Lower leg skin (tissue), 4 donors: Measurements from ENCODE around the gene ZNF202. TPM values are rescaled to one million over a fixed set of nuclear protein-coding genes. Genes with fewer than 3 reads are reported as not detected.
A peak's percentile ranks its signal among the peaks of the same experiment; 100 is the strongest.
"Not testable (repeated sequence)": the region's sequence is repeated elsewhere in the genome, so short reads cannot be mapped to it uniquely, and the experiment has no call there.

Source experiments
- DNase-seq, 2 donors: peaks; one replicate each; pipeline ENCODE4 v3.0.0-alpha.2; 2019; ENCODE audit warnings: low spot score in 2 of 2
- H3K4me3 ChIP-seq: fragments of 200-600 bp; sonication (generic); 2 replicates; pipeline ENCODE4 v1.5.1; 2017; ENCODE audit warnings: mild to moderate bottlenecking, low read depth; ENCODE audit not compliant: poor library complexity, severe bottlenecking
- POLR2A ChIP-seq, 2 donors: fragments of 450-650 bp; IDR thresholded peaks; one replicate each; pipeline ENCODE4 v1.6.1; 2016 to 2017; ENCODE audit warnings: antibody characterized with exemption in 2 of 2, mild to moderate bottlenecking in 1 of 2, moderate library complexity in 1 of 2
- WGBS, 2 donors: methylation state at CpG; one replicate each; pipeline ENCODE4 v1.1.5; 2018; 5-methylcytosine and 5-hydroxymethylcytosine counted together
- intact Hi-C: fragments of 100-400 bp; cut with DNase I; formaldehyde crosslinking; loops from one replicate; pipeline ENCODE4 v1.15.0; 2023; ENCODE audit warnings: low total_unique reads
- total RNA-seq, 4 donors: library from RNA; depleted of rRNA; stranded (reverse); fragments of >200 nt; gene quantifications; one replicate each; pipeline ENCODE4 v1.1.0, GENCODE V29; 2016
- TF ChIP-seq, protein P1 (sequence below), 3 donors: fragments of 450-650 bp; IDR thresholded peaks; one replicate each; pipeline ENCODE4 v1.5.1; 2016; ENCODE audit warnings: antibody characterized with exemption in 3 of 3, mild to moderate bottlenecking in 3 of 3, moderate library complexity in 2 of 3

The ZNF202 gene
- total RNA-seq, 4 donors from 2014 or later = 6.9 to 8.5 (median 7.9) TPM

DNA sequence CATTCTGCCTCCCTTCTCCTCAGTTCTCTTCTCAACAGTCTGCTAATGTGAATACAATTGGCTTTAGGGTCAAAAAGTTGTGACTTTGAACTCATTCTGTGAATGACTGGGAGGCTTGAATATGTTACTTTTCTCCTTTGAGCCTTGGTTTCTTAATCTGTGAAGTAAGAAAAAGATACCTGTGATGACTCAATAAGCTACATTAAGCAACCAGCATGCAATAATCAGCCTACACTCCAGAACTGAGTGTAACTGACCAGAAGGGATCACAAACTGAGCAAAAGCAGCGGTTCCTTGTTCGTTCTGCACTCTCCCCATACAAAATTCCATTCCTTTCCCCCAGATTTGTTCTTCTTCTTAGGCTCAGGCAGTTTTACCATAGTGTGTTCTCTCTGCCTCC is 23.4 kb downstream of the ZNF202 start:
- intact Hi-C loops = no loop called here
- TF ChIP-seq, protein P1, sequence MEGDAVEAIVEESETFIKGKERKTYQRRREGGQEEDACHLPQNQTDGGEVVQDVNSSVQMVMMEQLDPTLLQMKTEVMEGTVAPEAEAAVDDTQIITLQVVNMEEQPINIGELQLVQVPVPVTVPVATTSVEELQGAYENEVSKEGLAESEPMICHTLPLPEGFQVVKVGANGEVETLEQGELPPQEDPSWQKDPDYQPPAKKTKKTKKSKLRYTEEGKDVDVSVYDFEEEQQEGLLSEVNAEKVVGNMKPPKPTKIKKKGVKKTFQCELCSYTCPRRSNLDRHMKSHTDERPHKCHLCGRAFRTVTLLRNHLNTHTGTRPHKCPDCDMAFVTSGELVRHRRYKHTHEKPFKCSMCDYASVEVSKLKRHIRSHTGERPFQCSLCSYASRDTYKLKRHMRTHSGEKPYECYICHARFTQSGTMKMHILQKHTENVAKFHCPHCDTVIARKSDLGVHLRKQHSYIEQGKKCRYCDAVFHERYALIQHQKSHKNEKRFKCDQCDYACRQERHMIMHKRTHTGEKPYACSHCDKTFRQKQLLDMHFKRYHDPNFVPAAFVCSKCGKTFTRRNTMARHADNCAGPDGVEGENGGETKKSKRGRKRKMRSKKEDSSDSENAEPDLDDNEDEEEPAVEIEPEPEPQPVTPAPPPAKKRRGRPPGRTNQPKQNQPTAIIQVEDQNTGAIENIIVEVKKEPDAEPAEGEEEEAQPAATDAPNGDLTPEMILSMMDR (IDR thresholded peaks at IDR 0.05) = no peak
- no peak for TF ChIP-seq POLR2A (IDR thresholded peaks at IDR 0.05)
- no peak for DNase-seq
- no peak overlapping the region for H3K4me3 ChIP-seq
- 90 to 91% methylated on average over 2 of the region's 2 CpGs for WGBS, 2 donors

DNA sequence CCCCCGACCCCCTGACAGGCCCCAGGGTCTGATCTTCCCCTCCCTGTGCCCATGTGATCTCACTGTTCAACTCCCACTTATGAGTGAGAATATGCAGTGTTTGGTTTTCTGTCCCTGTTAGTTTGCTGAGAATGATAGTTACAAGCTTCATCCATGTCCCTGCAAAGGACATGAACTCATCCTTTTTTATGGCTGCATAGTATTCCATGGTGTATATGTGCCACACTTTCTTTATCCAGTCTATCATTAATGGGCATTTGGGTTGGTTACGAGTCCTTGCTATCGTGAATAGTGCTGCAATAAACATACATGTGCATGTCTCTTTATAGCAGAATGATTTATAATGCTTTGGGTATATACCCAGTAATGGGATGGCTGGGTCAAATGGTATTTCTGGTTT is 28.8 kb downstream of the ZNF202 start:
- DNase-seq, intact Hi-C loops: not testable (repeated sequence)
- 78 to 79% methylated on average over 3 of the region's 3 CpGs for WGBS, 2 donors

DNA sequence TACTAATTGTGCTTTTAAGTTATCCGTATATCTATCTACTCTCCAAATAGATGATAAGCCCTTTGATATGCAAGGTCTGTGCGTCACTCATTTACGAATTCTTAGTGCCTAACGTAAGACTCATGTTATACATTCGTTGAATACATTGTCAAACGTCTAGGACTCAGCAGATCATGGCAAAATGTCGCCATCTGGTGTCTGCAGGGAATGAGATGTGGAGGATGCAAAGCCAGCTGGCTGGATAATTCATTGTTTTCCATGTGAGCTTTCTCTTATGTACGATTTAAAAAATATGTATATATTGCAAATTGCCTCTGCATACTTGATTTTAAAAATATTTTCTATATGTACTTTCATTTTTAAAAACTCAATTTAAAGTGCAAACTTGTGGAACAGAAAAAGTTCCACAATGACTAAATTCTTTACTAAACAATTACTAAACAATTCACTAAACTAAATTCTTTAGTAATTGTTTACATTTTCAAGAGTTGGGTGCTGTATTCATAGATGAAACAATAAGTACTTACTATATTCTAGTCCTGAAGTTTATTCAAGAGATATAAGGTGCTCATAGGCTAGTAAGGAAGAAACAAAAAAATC is 33.8 kb downstream of the ZNF202 start:
- peak in 1 of 2 donors; percentile 30 for DNase-seq

More for the DNA sequence above, 28.8 kb downstream of the ZNF202 start:
- H3K4me3 ChIP-seq = not testable (repeated sequence)

DNA sequence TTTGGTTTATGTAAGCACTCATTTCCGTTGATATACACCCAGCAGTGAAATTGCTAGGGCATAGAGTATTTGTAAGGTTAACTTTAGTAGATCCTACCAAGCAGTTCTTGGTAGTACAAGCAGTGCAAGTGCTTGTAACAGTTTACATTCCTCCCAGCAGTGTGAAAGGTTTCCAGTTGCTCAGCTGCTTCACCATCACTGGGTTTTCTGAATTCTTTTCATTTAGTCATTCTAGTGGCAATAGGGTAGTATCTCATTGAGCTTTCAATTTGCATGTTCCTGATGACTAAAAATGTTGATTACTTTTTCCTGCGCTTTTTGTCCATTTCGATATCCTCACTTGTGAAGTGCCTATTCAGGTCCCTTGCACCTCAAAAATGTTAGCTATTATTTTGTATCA is 34.3 kb downstream of the ZNF202 start:
- no peak for DNase-seq
- TF ChIP-seq, protein P1 (IDR thresholded peaks at IDR 0.05) = no peak
- no peak for TF ChIP-seq POLR2A (IDR thresholded peaks at IDR 0.05)
- 92 to 94% methylated on average over 3 of the region's 3 CpGs for WGBS, 2 donors
- H3K4me3 ChIP-seq = no peak overlapping the region
- intact Hi-C loops = loop anchor here (5.0 kb wide), 2 partner anchors 65 to 210 kb away; no protein-coding TSS in a partner anchor

More for the DNA sequence above, 33.8 kb downstream of the ZNF202 start:
- H3K4me3 ChIP-seq = no peak overlapping the region
- WGBS, 2 donors = 2 to 5% methylated on average over 8 of the region's 8 CpGs
- intact Hi-C loops = loop anchor here (5.0 kb wide), 2 partner anchors 65 to 210 kb away; no protein-coding TSS in a partner anchor
- no peak for TF ChIP-seq POLR2A (IDR thresholded peaks at IDR 0.05)
- TF ChIP-seq, protein P1 (IDR thresholded peaks at IDR 0.05) = peak in 1 of 3 donors; percentile 20

DNA sequence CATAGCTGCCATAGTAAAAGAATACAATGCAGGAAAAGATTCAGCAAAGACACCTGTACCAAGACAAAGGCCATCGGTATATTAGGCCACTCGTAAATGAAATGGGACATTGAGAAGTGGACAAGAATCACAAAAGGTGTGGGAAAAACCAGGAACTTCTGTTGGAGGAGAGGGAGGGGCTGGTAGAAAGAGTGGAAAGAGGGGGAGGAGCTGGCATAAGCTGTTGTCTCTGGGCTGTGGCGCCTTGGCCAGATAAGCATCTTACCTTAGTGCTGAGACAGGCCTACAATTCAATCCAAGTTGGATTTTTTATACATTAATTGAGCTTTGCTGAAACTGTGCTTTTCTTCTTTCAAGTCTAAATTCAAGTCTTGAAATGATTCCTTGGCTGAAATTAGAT is 37.1 kb downstream of the ZNF202 start:
- intact Hi-C loops = loop anchor here (5.0 kb wide), 1 partner anchor 122 kb away; no protein-coding TSS in a partner anchor
- WGBS, 2 donors = 72 to 84% methylated on average over 3 of the region's 3 CpGs
- no peak for DNase-seq
- H3K4me3 ChIP-seq = no peak overlapping the region
- TF ChIP-seq, protein P1 (IDR thresholded peaks at IDR 0.05) = no peak
- no peak for TF ChIP-seq POLR2A (IDR thresholded peaks at IDR 0.05)

DNA sequence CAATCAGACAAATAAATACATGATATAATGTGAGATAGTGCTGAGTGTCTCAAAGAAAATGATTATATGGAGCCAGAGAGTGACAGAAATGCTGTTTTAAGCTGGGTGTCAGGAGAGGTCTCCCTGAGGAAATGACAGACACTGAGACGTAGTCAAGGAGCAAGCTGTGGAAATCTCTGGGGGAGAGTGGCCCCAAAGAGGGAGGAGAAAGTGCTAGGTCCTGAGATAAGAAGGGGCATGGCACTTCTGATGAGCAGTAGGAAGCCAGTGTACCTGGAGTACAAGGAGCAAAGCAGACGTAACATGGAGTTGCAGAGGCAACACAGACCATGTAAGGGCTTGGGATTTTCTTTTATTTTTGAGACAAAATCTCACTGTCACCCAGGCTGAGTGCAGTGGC is 38.8 kb downstream of the ZNF202 start:
- H3K4me3 ChIP-seq = no peak overlapping the region
- intact Hi-C loops = loop anchor here (5.0 kb wide), 1 partner anchor 120 kb away; no protein-coding TSS in a partner anchor
- DNase-seq = no peak
- TF ChIP-seq, protein P1 (IDR thresholded peaks at IDR 0.05) = no peak
- TF ChIP-seq POLR2A (IDR thresholded peaks at IDR 0.05) = no peak
- WGBS, 2 donors = 66 to 67% methylated on average over 2 of the region's 2 CpGs
